GM19328 (cell line): ENCODE data around the gene LRRK1.

Experiments used
- ATAC-seq: cut with Tn5 transposase; IDR thresholded peaks from one replicate; pipeline ENCODE4 v1.9.1; 2021; ENCODE audit warnings: mild to moderate bottlenecking, moderate library complexity; ENCODE audit not compliant: unreplicated experiment

Gene LRRK1

GRCh38 chr15:101001796-101002195 is 82.6 kb downstream of the LRRK1 start:
- no peak for ATAC-seq

GRCh38 chr15:101003081-101003480 is 83.9 kb downstream of the LRRK1 start:
- no peak for ATAC-seq

- no peak for ATAC-seq
Measured at GRCh38 chr15:101003706-101004105, 84.5 kb downstream of the LRRK1 start.

- no peak for ATAC-seq
Measured at GRCh38 chr15:101004500-101004899, 85.3 kb downstream of the LRRK1 start.

- ATAC-seq: no peak
Measured at GRCh38 chr15:101004986-101005747, 86.0 kb downstream of the LRRK1 start.

GRCh38 chr15:101006931-101007691 is 88.0 kb downstream of the LRRK1 start:
- no peak for ATAC-seq

GRCh38 chr15:101008158-101009139 is 89.3 kb downstream of the LRRK1 start:
- no peak for ATAC-seq

GRCh38 chr15:101009176-101009575 is 90.0 kb downstream of the LRRK1 start:
- no peak for ATAC-seq

GRCh38 chr15:101010781-101011180 is 91.6 kb downstream of the LRRK1 start:
- ATAC-seq: no peak

GRCh38 chr15:101012326-101013200 is 93.4 kb downstream of the LRRK1 start:
- ATAC-seq: no peak

GRCh38 chr15:101013201-101013550 is 94.0 kb downstream of the LRRK1 start:
- no peak for ATAC-seq

GRCh38 chr15:101013769-101014675 is 94.9 kb downstream of the LRRK1 start:
- no peak for ATAC-seq

- no peak for ATAC-seq
Measured at GRCh38 chr15:101014921-101015841, 96.0 kb downstream of the LRRK1 start.

GRCh38 chr15:101016581-101016980 is 97.4 kb downstream of the LRRK1 start:
- no peak for ATAC-seq

GRCh38 chr15:101017093-101017754 is 98.1 kb downstream of the LRRK1 start:
- no peak for ATAC-seq

GRCh38 chr15:101018016-101018415 is 98.9 kb downstream of the LRRK1 start:
- ATAC-seq: no peak

- ATAC-seq: no peak
Measured at GRCh38 chr15:101018450-101018849, 99.3 kb downstream of the LRRK1 start.
